Activated naive CD8-positive, alpha-beta T cell treated with anti-CD3 and anti-CD28 coated beads, Interleukin-2, amount 50 U/mL, for 24 hours (primary cell): ENCODE results near the gene FGF9.

Experiments
- ATAC-seq: fragments of 150-1000 bp; cut with Tn5 transposase; one replicate; pipeline ENCODE4 v1.10.0; 2021
- DNase-seq: peaks from one replicate; pipeline ENCODE4 v3.0.0; 2021
- H3K27ac Mint-ChIP-seq: one replicate; pipeline ENCODE4 v1.8.0; 2021; ENCODE audit warnings: mild to moderate bottlenecking, mixed read lengths
- H3K27me3 Mint-ChIP-seq: one replicate; pipeline ENCODE4 v1.8.0; 2021; ENCODE audit warnings: mixed read lengths
- H3K36me3 Mint-ChIP-seq: one replicate; pipeline ENCODE4 v1.8.0; 2021; ENCODE audit warnings: low read depth, mixed read lengths
- H3K4me1 Mint-ChIP-seq: one replicate; pipeline ENCODE4 v1.8.0; 2021; ENCODE audit warnings: mixed read lengths
- H3K4me3 Mint-ChIP-seq: one replicate; pipeline ENCODE4 v1.8.0; 2021; ENCODE audit warnings: mild to moderate bottlenecking, moderate library complexity, mixed read lengths
- H3K9me3 Mint-ChIP-seq: one replicate; pipeline ENCODE4 v1.8.0; 2021; ENCODE audit warnings: mixed read lengths

FGF9 gene

DNA sequence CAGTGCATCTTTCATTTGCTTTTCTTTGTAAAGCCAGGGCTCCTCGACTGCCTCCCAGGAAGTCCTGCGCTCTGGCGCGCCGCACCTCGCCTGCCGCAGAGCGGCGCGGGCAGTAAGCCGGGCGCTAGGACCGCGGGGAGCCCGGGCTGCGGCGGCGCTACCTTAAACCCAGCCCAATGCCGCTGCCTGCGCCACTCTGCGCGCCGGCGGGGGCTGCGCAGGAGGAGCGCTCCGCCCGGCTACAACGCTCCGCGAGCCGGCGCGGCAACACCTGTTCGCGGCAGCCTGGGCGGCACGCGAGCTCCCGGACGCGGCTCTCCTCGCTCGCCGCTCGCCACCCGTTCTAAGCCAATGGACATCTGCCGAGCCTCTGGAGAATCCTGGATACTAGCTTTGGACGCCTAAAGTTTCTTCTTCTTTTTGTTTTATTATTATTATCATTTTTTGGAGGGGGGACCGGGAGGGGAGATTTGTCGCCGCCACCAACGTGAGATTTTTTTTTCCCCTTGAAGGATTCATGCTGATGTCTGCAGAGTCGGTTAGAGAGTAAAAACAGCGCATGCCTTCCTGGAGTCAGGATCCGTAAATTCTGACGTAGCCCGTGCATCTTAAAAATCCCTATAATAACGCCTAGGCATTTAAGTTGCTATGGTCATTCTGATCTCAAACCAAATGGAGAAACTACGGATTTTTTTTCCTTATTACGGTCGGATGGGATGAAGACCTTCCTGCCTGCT lies at the start of gene FGF9:
Gene FGF9 (plus strand): TSS at position 191 of the 737 bp plus-strand sequence. CDS start 840 bp downstream, outside the sequence.
- peaks cover 54% of the 10 kb centered on the region for H3K4me1 Mint-ChIP-seq
- H3K9me3 Mint-ChIP-seq, result no peaks in the 10 kb centered on the region
- DNase-seq (peak; percentile 75), ATAC-seq (peak; percentile 86)
- no peaks in the 10 kb centered on the region for H3K36me3 Mint-ChIP-seq
- H3K27me3 Mint-ChIP-seq, result peaks cover 51% of the 10 kb centered on the region
- H3K27ac Mint-ChIP-seq, result no peak within 1 kb of the TSS
- H3K4me3 Mint-ChIP-seq, result peak within 1 kb of the TSS; percentile 84

DNA sequence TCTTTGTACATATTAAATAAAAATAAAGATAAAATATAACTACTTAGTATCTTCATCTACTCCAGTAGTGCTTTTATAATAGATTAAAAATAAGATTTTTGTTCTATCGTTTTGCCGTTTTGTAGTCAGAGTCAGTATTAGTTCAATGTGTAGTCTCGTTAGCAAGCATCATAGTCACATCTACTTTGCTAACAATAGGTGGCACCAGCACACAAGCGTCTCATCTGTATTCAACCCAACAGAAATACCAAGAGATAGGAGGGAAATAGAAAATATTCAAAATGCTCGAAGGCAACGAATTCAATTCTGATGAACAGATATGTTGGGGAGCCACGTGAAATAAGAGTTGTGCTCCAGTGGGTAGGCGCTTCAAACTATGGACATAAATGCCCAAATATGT lies 45.5 kb upstream of the FGF9 start:
- DNase-seq (no peak), ATAC-seq (no peak)
- H3K4me1 Mint-ChIP-seq, result no peaks in the 10 kb centered on the region
- peaks cover 5% of the 10 kb centered on the region for H3K27me3 Mint-ChIP-seq
- H3K9me3 Mint-ChIP-seq, result no peaks in the 10 kb centered on the region
- H3K4me3 Mint-ChIP-seq, result no peak overlapping the region
- H3K36me3 Mint-ChIP-seq, result no peaks in the 10 kb centered on the region
- H3K27ac Mint-ChIP-seq, result no peak overlapping the region

DNA sequence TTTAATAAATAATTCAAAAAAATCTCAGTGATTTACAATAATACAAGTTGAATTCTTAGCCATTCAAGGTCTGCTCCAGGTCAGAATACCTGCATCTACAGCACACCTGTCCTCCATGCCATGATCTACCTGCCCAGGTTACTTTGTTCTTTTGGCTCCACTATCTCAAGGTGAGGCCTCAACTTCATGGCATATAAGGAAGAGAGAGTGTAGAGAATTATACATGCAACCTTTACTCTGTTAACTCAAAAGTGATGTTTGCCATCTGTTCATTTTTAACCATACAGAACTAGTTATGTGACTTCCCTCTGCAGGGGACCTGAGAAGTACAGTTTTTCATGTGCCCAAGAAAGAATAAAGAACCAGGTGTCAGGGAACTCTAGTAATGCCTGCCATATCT lies 38.7 kb upstream of the FGF9 start:
- ATAC-seq (no peak), DNase-seq (no peak)
- peaks cover 2% of the 10 kb centered on the region for H3K4me1 Mint-ChIP-seq
- H3K27me3 Mint-ChIP-seq, result peaks cover 10% of the 10 kb centered on the region
- H3K36me3 Mint-ChIP-seq, result no peaks in the 10 kb centered on the region
- H3K4me3 Mint-ChIP-seq, result no peak overlapping the region
- H3K9me3 Mint-ChIP-seq, result peaks cover 13% of the 10 kb centered on the region
- no peak overlapping the region for H3K27ac Mint-ChIP-seq

DNA sequence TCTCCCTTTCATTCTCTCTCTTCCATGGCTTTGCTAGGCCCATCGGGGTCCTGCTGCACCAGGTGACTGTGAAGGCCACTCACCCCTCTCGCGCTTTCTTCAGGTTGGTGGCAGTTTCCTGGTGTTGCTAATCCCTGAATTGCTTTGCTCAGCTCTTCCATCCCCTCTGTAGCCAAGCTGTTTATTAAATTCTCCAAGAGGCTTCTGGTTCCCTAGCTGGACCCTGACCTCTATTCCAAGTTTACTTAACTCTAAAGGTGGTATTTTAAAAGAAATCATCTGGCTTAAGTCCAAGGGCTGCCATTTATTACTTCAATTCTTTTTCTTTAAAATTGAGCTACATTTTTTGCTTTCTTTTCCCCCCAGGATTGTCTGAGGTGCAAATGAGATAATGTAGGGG lies 34.2 kb upstream of the FGF9 start:
- H3K27ac Mint-ChIP-seq, result no peak overlapping the region
- no peak overlapping the region for H3K4me3 Mint-ChIP-seq
- no peak for ATAC-seq
- peaks cover 3% of the 10 kb centered on the region for H3K27me3 Mint-ChIP-seq
- peaks cover 6% of the 10 kb centered on the region for H3K4me1 Mint-ChIP-seq
- H3K9me3 Mint-ChIP-seq, result peaks cover 6% of the 10 kb centered on the region
- DNase-seq, result no peak
- H3K36me3 Mint-ChIP-seq, result no peaks in the 10 kb centered on the region

DNA sequence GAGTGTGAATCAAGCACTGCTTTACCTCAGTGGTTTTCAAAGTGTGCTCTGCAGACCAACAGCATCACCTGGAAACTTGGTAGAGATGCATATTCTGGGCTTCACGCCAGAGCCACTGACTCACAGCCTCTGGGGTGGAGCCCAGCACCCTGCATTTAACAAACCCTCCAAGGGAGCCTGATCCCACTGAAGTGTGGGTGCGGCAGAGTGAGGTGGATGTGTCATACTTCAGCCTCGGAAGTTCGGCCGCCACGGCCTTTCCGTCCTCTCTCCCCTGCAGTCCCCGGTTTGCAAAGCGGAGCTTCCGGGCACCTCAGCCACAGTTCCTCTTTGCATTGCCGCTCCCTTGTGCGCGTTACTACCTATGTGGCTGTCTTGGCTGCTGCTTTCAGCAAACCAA lies 33.6 kb upstream of the FGF9 start:
- Mint-ChIP-seq H3K4me3 (no peak overlapping the region), H3K27me3 (peaks cover 5% of the 10 kb centered on the region), H3K27ac (no peak overlapping the region), H3K36me3 (no peaks in the 10 kb centered on the region), H3K4me1 (peaks cover 6% of the 10 kb centered on the region), H3K9me3 (no peaks in the 10 kb centered on the region)
- DNase-seq, result peak; percentile 16
- peak; percentile 89 for ATAC-seq

DNA sequence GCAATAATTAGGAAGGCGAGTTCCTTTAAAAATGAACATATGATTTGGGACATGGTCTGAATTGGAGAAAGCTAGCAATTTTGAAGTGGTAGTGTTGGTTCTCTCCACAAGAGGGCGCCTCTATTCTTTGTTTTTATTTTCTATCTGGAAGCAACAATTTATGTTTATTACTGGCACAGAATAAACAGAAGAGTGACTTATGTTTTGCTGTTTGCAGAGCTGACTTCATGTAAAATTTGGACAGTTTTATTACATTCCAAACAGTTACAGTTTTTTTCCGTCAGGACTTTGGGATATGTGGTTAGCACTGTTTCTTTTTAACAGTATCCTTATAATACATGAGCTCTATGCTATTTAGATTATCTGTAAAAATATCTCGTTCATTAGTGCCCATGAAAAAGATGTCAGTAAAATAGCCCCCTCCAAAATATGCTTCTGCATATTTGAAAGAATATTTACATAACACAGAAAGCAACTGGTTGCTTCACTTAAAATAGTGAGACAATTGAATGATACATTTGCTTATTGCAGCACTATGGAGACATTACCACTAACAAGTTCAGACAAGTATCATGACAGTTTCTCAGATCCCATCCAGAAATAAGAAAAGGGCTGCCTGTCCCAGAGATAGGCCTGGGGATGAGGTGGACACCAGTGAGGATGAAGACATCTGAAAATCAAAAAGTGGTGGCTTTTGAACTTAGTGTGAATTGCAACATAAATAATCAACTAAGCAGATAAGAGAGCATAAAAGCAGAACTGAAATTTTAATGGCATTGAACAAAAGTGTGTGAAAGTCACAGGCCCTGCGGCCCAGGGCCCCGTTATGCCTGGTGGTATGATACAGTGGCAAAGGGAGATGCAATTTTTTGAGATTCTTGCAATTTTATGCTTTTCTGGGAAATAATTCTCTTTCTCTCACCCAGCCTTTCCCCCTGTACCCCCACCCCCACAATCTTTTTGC lies 32.3 kb upstream of the FGF9 start:
- no peak overlapping the region for H3K27ac Mint-ChIP-seq
- no peaks in the 10 kb centered on the region for H3K36me3 Mint-ChIP-seq
- H3K4me3 Mint-ChIP-seq, result no peak overlapping the region
- ATAC-seq (no peak), DNase-seq (peak; percentile 22)
- peaks cover 6% of the 10 kb centered on the region for H3K4me1 Mint-ChIP-seq
- peaks cover 5% of the 10 kb centered on the region for H3K27me3 Mint-ChIP-seq
- H3K9me3 Mint-ChIP-seq, result no peaks in the 10 kb centered on the region

DNA sequence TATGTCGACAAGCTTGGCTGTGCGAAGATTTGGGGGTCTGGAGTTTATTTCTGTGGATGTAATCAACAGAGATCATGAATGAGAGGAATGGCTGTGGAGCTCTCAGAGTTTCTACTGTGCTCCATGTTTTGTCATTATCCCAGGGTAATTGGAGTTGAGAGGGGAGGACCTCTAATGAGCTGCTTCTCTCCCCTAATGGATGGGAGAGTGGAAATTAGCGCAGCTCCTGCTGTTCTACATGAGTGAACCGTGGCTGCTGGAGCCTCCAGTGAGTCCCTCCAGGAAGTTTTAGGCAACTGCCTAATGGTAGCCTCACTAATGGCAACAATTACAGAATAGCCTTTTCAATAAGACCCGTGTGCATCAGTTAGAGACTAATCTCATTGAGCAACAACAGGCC lies 31.3 kb upstream of the FGF9 start:
- H3K4me1 Mint-ChIP-seq, result peaks cover 6% of the 10 kb centered on the region
- H3K27me3 Mint-ChIP-seq, result peaks cover 5% of the 10 kb centered on the region

DNA sequence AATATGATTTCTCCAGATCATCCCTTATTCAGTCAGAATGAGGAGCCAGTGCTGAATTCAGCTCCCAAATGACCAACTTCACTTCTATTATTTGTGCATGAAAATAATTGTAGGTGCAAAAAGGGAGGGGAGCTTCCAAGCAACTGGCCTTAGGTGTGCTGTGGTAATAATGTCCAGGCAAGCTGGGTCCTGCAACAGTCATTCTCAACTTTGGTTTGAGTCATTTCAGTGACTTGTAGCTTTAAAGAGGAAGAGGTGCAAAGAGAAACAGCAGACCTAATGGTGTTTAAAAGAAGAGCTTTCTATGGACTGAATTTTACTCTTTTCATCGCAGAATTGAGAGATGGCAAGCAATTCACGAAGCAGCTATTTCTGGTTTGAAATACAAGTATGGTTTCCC lies 29.2 kb upstream of the FGF9 start:
- ATAC-seq, result no peak
- DNase-seq, result no peak
- Mint-ChIP-seq H3K27ac (no peak overlapping the region), H3K9me3 (no peaks in the 10 kb centered on the region), H3K4me3 (no peak overlapping the region), H3K36me3 (no peaks in the 10 kb centered on the region), H3K27me3 (peaks cover 2% of the 10 kb centered on the region), H3K4me1 (peaks cover 6% of the 10 kb centered on the region)

More for the DNA sequence above, 31.3 kb upstream of the FGF9 start:
- no peak overlapping the region for H3K27ac Mint-ChIP-seq
- no peaks in the 10 kb centered on the region for H3K36me3 Mint-ChIP-seq
- ATAC-seq (no peak), DNase-seq (no peak)
- no peak overlapping the region for H3K4me3 Mint-ChIP-seq
- no peaks in the 10 kb centered on the region for H3K9me3 Mint-ChIP-seq

DNA sequence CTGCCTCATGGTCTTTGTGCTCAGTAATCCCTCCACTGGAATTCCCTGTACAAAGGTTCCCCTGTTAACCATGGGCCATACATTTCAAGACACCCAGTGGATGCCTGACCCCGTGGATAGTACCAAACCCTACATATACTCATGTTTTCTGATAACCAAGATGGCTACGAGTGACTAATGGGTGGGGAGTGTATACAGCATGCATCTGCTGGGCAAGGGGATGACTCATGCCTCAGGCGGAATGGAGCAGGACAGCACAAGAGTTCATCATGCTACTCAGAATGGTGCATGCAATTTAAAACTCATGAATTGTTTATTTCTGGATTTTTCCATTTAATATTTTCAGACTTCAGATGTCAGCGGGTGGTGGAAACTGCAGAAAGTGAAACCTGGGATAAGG lies 13.3 kb upstream of the FGF9 start:
- peak; percentile 57 for ATAC-seq
- no peak for DNase-seq

DNA sequence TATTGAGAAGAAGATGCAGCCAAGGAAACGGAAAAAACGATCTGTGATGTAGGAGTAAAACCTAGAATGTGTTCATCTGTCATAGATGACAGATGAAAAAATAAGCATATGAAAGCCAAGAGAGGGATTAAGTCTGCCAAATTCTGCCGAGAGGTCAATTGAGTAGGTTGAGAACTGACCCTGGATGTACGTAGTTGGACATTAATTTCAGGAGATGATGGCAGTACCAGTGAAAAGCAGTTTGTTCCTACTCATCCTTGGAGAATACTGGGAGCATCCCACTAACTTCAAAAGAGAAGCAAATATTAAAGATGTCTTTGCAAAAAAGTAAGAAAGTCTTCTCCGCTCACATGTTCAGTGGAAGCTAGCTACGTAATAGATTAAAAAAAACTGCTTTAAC lies 11.8 kb upstream of the FGF9 start:
- DNase-seq, result no peak
- Mint-ChIP-seq H3K27me3 (peaks cover 22% of the 10 kb centered on the region), H3K36me3 (no peaks in the 10 kb centered on the region), H3K4me1 (no peaks in the 10 kb centered on the region), H3K4me3 (no peak overlapping the region), H3K9me3 (peaks cover 6% of the 10 kb centered on the region), H3K27ac (no peak overlapping the region)
- no peak for ATAC-seq

More for the DNA sequence above, 13.3 kb upstream of the FGF9 start:
- H3K4me1 Mint-ChIP-seq, result no peaks in the 10 kb centered on the region
- H3K9me3 Mint-ChIP-seq, result peaks cover 6% of the 10 kb centered on the region
- peaks cover 24% of the 10 kb centered on the region for H3K27me3 Mint-ChIP-seq
- H3K36me3 Mint-ChIP-seq, result no peaks in the 10 kb centered on the region
- H3K4me3 Mint-ChIP-seq, result no peak overlapping the region
- no peak overlapping the region for H3K27ac Mint-ChIP-seq

DNA sequence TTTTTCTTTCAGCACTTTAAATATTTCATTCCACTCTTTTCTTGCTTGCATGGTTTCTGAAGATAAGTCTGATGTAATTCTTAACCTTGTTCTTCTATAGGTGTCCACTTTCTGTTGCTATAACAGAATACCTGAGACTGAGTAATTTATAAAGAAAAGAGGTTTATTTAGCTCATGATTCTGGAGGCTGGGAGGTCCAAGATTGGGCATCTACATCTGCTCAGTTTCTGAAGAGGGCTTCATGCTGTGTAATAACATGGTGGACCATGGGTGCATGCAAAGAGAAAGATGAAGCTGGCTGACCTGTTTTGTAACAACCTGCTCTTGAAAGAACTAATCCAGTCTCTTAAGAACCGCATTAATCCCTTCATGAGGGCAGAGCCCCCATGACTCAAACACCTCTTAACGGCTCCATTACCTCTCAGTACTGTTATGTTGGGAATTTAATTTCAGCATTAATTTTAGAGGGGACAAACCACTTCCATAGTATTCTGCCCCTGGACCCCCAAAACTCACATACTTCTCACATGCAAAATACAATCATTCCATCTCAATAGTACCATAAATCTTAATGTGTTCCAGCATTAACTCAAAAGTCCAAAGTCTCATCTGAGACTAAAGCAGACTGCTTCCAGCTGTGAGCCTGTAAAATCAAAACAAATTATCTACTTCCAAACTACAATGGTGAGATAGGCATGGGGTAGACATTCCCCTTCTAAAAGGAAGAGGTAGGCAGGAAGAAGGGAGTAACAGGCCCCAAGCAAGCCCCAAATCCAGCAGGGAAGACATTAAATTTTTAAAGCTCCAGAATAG lies 9.6 kb upstream of the FGF9 start:
- H3K4me3 Mint-ChIP-seq, result no peak overlapping the region

DNA sequence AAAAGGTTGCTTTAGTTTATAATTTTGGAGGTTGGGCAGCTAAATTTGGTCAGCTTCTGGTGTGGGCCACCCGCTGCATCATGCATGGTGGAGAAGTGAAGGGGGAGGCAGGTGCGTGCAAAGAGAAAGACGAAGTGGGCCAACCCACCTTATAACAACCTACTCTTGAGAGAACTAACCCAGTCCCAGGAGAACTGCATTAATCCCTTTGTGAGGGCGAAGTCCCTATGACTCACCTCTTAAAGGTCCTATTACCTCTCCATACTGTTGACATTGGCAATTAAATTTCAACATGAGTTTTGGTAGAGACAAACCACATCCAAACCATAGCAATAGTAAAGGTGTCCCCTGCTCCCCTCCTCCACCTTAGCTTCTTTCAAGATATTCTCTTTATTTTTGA lies 7.7 kb upstream of the FGF9 start:
- no peak overlapping the region for H3K4me3 Mint-ChIP-seq

More for the DNA sequence above, 9.6 kb upstream of the FGF9 start:
- H3K36me3 Mint-ChIP-seq, result no peaks in the 10 kb centered on the region
- ATAC-seq, result no peak
- H3K4me1 Mint-ChIP-seq, result no peaks in the 10 kb centered on the region
- H3K27me3 Mint-ChIP-seq, result peaks cover 20% of the 10 kb centered on the region
- no peak overlapping the region for H3K27ac Mint-ChIP-seq
- no peaks in the 10 kb centered on the region for H3K9me3 Mint-ChIP-seq
- DNase-seq, result no peak

DNA sequence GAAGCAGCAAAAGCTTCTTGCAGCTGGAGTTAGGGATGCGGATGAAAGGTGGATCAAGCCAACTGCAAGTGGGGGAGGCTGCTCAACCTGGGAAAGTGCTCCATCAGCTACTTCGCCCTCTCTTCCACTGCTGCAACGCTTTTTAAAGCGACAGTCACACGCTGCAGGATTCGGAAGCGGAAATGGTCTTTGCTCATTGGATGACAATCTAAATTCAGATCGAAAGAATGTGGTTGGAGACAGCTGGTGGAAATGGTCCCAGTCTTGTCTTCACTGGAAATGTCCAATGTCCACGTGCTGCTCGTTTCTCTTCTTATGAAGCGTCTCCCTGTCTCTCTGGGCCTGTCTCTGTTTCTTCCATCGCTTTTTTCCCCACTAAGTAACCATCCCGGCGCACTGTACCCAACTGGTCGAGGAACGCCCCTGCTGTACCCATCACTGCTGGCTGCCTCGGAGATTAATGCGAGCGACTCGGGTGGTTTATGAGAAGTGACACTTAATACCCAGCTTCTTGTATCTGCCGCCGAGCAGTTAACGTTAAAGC lies 2.1 kb upstream of the FGF9 start:
- ATAC-seq, result no peak
- H3K27me3 Mint-ChIP-seq, result peaks cover 45% of the 10 kb centered on the region
- no peak for DNase-seq
- no peaks in the 10 kb centered on the region for H3K9me3 Mint-ChIP-seq
- peaks cover 46% of the 10 kb centered on the region for H3K4me1 Mint-ChIP-seq
- no peaks in the 10 kb centered on the region for H3K36me3 Mint-ChIP-seq
- peak overlapping the region; percentile 59 for H3K27ac Mint-ChIP-seq
- peak overlapping the region; percentile 84 for H3K4me3 Mint-ChIP-seq

More for the DNA sequence above, 7.7 kb upstream of the FGF9 start:
- Mint-ChIP-seq H3K4me1 (peaks cover 2% of the 10 kb centered on the region), H3K36me3 (no peaks in the 10 kb centered on the region), H3K27me3 (peaks cover 25% of the 10 kb centered on the region), H3K9me3 (no peaks in the 10 kb centered on the region), H3K27ac (no peak overlapping the region)
- no peak for DNase-seq
- no peak for ATAC-seq
